Neuron (in vitro differentiated cells): ENCODE results near the gene SRSF10.

Source experiments
- H2AFZ ChIP-seq: one replicate; pipeline ENCODE4 v1.6.1; 2013; ENCODE audit warnings: low read depth, mild to moderate bottlenecking, inconsistent platforms, low read length, moderate library complexity
- H3K27me3 ChIP-seq: one replicate; pipeline ENCODE4 v1.6.1; 2013; ENCODE audit warnings: low read length; ENCODE audit not compliant: insufficient read depth
- H3K36me3 ChIP-seq: one replicate; pipeline ENCODE4 v1.6.1; 2013; ENCODE audit warnings: low read length; ENCODE audit not compliant: insufficient read depth
- H3K4me1 ChIP-seq: one replicate; pipeline ENCODE4 v1.6.1; 2013; ENCODE audit warnings: low read length; ENCODE audit not compliant: insufficient read depth
- H3K4me3 ChIP-seq: 2 replicates; pipeline ENCODE4 v1.5.1; 2013; ENCODE audit warnings: mild to moderate bottlenecking, low read length, moderate library complexity
- H3K9me3 ChIP-seq: one replicate; pipeline ENCODE4 v1.6.1; 2013; ENCODE audit warnings: low read length

SRSF10 gene

DNA sequence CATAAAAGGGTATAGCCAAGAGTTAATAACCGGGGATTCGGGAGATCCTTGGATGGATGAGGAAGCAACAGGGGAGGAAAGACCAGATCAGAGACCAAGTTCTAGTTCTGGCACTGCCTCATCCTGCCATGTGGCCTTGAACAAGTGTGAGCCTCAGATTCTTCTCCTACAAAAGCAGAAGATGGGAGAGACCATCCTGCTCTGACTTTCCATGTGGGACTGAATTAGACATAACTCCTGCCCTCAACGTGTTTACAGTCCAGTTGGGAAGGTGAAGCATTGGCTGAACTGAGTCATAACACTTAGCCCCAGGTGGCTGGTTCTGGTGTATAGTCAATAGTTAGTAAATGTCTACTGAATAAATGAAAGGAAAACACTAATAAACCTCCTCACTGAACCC lies 54.8 kb downstream of the SRSF10 start:
- Histone ChIP-seq H3K36me3 (no peaks in the 10 kb centered on the region), H2AFZ (no peak overlapping the region), H3K4me3 (no peak overlapping the region), H3K27me3 (no peaks in the 10 kb centered on the region), H3K9me3 (no peaks in the 10 kb centered on the region), H3K4me1 (no peaks in the 10 kb centered on the region)

- Histone ChIP-seq H3K4me3 (no peak overlapping the region), H3K9me3 (no peaks in the 10 kb centered on the region), H3K4me1 (no peaks in the 10 kb centered on the region), H2AFZ (no peak overlapping the region), H3K36me3 (no peaks in the 10 kb centered on the region), H3K27me3 (no peaks in the 10 kb centered on the region)
Measured at GRCh38 chr1:23924601-23925000, 55.5 kb downstream of the SRSF10 start.

DNA sequence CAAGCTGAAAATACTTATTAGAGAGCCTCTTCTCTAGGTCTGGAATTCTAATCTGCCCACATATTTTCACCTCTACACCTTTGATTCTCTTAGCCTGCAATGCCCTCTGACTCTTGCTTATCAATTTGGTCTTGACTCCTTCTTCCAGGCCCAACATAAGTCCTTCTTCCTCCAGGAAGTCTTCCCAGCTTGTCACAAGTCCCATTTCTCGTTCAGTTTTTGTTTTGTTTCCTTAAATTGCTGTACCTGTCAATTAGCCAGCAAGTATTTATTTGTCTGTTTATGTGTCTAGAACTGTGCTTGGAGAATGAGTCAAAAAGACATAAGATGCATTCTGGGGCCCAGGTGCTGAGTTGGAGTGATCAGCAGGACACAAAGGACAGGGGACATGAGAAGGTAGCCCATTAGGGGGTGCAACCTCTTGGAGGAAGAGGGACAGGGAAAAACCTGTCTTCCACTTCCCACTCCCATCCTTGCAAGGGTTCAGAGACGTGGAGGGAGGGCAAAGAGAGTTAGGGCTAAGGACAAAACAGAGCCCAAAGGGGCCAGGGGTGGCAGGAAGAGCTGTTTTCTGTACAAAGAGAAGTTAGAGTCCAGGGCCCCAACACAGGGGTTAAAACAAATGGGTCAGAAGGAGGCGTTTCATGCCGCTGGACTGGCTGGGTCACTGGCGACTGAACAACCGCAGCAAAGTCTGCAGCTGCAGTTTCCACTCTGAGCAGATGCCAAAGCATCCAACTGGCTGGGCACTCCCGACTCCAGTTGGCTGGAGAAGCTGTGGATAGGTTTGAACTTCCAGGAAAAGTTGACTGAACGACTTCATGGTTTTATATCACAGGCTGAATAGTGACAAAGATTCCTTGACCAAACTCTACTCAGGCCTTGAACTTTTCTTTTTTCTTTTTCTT lies 56.3 kb downstream of the SRSF10 start:
- Histone ChIP-seq H2AFZ (no peak overlapping the region), H3K9me3 (no peaks in the 10 kb centered on the region), H3K27me3 (no peaks in the 10 kb centered on the region), H3K4me3 (no peak overlapping the region), H3K36me3 (no peaks in the 10 kb centered on the region), H3K4me1 (no peaks in the 10 kb centered on the region)

DNA sequence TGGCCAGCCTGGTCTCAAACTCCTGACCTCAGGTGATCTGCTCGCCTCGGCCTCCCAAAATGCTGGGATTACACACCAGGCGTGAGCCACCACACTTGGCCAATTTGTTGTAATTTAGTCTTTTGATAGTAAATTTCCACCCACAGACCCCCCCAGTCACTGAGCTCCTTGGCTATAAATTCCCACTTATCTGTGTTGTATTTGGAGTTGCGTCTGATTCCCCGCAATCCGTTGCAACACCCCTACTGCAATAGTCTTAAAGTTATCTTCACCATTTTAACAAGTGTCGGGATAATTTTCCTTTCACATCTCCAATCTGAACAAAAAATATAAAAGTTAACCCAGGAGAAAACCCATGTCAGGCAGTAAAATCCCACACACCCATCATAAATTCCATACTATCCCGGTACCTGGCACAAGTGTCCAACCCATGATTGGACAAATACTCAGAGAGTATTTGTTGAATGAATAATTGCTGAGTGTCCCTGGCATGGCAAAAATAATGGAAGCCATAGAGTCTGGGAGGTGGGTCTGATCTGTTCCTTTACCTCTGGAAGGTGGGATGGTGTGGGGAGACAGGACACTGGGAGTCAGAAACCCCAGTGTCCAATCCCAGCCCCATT lies 57.7 kb downstream of the SRSF10 start:
- Histone ChIP-seq H3K4me1 (no peaks in the 10 kb centered on the region), H3K27me3 (no peaks in the 10 kb centered on the region), H2AFZ (no peak overlapping the region), H3K36me3 (no peaks in the 10 kb centered on the region), H3K9me3 (no peaks in the 10 kb centered on the region), H3K4me3 (no peak overlapping the region)

DNA sequence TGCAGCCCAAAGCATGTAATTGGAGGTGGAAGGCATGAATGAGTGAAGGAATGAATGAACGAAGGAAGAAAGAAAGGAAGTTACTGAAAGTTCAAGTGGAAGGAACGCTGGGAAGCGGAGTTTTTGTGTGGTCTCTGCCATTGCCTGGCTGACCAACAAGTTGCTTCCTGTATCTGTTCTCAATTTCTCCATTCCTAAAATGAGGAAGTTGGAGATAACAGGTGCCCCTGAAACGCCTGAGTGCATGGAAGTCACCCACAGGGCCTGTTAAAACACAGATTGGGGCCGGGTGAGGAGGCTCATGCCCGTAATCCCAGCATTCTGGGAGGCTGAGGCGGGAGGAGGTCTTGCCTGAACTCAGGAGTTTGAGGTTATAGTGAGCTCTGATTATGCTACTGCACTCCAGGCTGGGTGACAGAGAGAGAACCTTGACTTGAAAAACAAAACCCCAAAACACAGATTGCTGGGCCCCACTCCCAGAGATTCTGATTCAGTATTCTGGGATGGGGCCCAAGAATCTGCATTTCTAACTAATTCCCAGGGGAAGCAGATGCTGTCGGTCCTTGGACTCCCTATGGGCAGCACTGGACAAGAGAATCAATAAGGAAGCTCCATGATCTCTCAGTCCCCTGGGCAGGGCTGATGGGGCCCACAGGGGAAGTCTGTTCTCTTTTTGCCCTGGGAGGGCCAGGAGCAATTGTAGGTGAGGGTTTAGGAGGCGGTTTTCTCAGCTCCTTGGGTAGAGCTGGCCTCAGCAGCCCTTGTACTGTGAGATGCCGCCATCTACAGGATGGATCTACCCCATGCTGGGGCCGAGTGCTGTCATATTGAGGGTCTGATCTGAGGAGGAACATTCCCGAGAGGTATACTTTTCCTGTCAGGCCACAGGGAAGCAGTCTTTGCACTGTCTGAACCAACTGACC lies 63.7 kb downstream of the SRSF10 start:
- Histone ChIP-seq H3K27me3 (no peaks in the 10 kb centered on the region), H3K9me3 (no peaks in the 10 kb centered on the region), H2AFZ (no peak overlapping the region), H3K36me3 (no peaks in the 10 kb centered on the region), H3K4me1 (no peaks in the 10 kb centered on the region), H3K4me3 (no peak overlapping the region)

- Histone ChIP-seq H3K9me3 (no peaks in the 10 kb centered on the region), H3K27me3 (no peaks in the 10 kb centered on the region), H3K4me1 (no peaks in the 10 kb centered on the region), H3K36me3 (no peaks in the 10 kb centered on the region), H3K4me3 (no peak overlapping the region), H2AFZ (no peak overlapping the region)
Measured at GRCh38 chr1:23915466-23915865, 64.7 kb downstream of the SRSF10 start.

GRCh38 chr1:23914921-23915320 lies 65.2 kb downstream of the SRSF10 start:
- H3K36me3 ChIP-seq: no peaks in the 10 kb centered on the region
- H2AFZ ChIP-seq: no peak overlapping the region
- H3K4me3 ChIP-seq: no peak overlapping the region
- H3K27me3 ChIP-seq: no peaks in the 10 kb centered on the region
- no peaks in the 10 kb centered on the region for H3K4me1 ChIP-seq
- H3K9me3 ChIP-seq: no peaks in the 10 kb centered on the region
